RPMI7951 (cell line): ENCODE data around the gene HOXB5. TPM values are rescaled to one million over a fixed set of nuclear protein-coding genes. Genes with fewer than 3 reads are reported as not detected.
A peak's percentile ranks its signal among the peaks of the same experiment; 100 is the strongest.

Source experiments
- DNase-seq: peaks from one replicate; pipeline ENCODE4 v3.0.0-alpha.2; 2012; ENCODE audit warnings: low read depth
- total RNA-seq: library from RNA; depleted of rRNA; stranded (reverse); fragments of >200 nt; shearing (Covaris generic); gene quantifications from 2 replicates; pipeline ENCODE4 v1.2.3, GENCODE V29; 2014

The HOXB5 gene
- total RNA-seq, 1 experiment from 2014 or later, result 0.24 TPM

DNA sequence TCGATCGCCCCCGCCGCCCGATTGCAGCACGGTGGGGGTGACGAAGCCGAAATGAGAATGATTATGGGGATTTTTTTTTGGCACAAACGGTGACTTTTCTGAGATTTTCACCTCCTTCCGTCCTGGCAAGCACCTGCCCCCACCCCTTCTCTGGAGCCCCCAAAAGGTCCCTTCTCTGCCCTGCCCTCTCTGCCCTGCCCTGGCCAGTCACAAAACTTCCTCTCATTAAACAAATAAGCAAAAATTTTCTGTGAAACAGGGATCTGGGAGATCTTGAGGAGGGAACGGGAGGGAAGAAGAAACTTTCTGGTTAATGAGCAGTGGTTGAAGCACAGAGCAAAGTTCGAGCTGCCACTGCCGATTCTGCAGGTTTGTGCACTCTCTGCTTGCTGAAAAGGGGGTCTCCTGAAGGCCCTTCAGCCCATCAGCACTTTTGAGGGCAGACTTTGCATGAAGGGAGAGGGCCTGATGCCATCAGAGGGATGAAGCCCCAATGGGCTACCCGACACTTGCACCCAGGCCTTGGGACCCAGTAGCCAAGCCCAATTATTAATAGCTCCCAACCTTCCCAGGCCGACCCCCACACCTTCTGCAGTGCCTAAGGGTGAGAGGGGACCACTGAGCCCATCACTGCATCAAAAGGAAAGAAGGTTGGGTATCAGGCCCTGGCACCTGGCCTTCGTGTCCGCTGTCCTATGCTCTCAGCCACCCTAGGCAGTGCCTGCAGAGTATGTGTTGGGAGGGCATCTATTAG is 22.6 kb upstream of the HOXB5 start:
- no peak for DNase-seq

DNA sequence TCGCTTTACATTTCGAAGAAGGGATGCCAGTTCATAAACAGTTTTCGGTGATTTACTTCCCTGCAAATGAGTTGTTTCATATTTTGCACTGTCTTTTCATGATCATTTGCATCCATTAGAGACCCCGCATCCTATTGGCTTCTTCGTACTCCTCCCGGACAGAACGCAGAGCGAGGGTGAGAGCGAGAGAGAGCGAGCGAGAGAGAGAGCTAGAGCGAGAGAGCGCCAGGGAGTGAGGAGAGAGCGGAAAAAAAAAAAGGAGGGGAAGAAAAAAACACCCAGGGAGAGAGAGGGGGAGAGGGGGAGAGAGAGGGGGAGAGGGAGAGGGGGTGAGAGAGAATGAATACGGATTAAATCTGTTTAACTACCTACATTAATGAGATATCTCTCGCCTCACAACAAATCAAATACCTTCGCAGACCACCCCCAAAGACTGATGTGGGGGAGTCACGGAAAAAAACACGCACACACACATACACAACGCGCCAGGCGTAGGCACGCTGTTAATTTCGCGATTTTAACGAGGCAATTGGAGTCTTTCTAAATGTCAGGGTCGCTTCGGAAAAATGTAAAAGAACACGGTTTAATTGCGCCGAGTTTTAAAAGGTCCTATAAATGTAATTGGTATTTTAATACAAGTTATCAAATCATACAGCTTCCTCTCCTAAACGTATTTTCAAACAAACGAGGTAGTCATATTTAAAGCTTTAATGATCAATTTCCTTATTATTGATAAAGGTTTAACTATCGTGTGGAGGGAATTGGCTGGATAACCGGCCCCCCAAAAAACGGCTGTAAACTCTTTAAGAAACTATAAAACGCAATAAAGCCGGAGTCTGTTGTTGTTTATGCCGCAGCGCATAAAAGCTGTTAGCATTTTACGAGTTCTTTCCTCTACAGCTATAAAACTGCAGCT is 21.7 kb upstream of the HOXB5 start, which contains the start of gene HOXB8:
HOXB8 (minus strand) TSS at position 246 of the 916 bp plus-strand sequence. CDS start 588 bp downstream, outside the sequence.
- no peak for DNase-seq

DNA sequence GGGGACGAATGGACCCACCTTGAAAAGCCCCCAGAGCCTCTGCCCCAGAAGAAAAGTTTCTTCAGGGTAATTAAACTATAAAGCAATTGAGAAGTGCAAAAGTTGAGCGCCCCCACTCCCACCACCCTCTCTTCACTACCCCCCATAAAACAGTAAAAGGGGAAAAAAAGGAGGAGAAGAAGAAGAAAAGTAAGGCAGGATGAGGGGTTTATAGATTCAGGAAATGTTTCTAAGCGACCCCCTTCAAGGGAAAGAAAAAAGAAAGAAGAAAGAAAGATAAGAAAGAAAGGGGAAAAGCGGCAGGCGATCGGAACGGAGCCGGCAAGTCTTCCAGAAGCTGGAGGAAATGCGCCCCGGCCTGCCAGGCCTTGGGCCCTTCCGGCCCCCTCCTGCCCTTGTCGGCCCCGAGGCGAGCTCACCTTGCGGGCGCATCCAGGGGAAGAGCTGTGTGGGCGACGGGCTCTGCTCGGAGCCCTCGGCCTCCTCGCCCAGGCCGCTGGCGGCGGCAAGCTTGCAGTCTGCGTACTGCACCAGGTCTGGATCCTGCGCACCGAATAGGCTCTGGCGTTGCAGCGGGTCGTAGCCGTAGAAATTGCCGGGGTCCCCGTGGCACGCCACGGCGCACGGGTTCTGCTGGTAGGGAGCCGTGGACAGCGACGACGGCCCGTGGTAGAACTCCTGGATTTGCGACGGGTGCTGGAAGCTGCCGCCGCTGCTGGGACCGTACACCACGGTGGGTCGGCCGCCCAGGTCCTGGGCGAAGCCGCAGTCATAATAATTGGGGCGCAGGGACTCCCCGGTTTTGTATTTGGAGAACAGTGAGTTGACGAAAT is 20.5 kb upstream of the HOXB5 start:
- no peak for DNase-seq

DNA sequence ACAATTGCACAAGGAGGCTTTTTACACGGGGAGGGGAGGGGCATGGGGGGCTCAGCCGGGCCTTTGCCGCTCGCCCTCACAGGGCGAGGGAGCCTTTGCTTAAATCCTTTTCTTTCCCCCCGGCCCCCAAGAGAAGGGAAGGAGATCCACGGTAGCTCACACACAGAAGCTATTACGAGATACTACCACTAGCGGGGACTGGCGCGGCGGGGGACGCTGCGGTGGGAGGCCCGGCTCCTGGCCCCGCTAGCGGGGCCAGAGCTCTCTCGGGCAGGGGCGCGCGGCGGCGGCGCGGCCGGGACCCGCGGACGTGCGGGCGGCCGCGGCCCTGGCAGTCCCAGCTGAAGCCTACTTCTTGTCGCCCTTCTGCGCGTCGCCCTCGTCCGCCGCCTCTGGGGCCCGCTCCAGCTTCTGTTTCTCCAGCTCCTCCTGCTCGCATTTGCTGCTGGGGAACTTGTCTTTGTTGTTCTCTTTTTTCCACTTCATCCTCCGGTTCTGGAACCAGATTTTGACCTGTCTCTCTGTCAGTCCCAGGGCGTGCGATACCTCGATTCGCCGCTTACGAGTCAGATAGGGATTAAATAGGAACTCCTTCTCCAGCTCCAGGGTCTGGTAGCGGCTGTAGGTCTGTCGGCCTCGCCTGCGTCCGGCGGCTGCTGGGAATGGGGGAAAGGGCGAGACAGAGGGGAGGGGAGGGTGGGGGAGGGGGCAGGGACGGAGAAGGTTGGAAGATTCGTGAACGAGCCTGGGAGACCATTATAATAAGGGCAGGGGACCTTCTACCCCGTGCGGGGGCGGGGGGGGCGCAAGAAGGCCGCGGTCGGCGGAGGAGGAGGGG is 19.5 kb upstream of the HOXB5 start:
- peak; percentile 64 for DNase-seq

DNA sequence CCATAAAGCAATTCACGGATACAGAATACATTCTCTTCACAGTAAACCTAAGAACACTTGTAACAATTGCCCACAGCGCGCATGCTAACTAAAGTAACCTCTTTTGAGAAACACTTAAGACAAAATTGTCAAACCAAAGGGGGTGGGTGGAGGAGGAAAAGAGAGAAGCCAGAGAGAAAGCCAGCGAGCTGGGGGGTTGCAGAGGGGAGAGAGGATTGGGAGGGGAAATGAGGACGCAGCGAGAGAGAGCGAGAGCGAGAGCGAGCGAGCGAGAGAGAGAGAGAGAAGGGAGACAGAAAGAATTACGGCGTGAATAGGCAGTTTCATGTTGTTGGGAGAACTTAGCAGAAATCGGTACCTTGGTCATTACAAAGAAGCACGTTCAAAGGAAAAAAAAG is 18.9 kb upstream of the HOXB5 start:
- DNase-seq, result peak; percentile 33

DNA sequence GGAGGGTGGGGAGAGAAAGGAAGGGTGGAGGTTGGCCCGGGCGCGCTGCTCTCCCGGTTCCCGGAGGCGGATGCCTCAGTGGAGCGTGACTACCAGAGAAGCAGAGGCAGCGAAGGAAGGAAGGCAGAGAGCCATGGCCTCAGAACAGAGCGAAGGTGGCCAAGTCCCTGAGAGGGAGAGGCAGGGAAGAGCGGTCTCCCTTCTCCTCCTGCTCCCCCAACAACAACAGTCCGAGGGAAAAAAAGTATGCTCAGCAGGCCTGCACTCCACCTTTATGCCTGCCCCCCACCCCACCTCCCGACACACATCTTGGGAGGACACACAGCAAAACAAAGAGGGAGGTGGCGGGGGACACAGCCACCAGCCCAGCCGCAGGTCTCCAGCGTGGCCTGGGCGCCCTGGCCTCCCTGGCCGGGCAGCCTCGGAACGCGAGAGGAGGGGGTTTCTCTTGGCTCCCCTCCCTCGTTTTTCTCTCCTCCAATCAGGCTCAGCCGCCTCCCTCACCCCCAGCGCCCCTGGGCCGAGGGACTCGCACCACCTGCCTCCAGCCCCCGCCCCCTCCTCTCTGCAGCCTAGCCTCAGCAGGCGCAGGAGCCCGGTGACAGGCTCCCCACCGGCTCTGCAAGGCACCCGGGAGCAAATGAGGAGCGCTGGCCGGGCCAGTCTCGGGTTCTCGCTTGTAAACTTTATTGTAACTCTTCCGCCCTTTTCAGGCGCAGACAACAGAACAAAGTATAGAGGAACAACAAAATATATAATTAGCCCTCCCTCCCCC is 18.3 kb upstream of the HOXB5 start:
- peak; percentile 32 for DNase-seq

DNA sequence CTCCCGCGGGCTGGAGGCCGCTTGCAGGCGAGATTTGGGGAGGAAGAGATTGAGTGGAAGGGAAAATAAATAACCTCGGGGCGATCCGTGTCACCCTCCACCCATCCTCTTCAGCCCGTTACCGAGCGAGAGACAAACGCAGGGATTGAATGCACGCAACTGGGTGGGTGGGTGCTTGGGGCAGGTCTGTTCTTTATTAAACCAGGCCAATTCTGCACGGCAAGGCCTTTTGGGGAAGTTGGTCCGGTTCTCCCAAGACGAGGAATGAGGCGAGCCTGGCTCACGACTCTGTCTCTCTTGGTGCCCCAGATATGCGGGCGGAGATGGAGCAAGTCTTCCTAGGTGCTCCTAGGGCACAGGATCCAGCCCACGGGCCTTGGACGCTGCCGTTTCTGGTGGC is 17.6 kb upstream of the HOXB5 start:
- peak; percentile 52 for DNase-seq

DNA sequence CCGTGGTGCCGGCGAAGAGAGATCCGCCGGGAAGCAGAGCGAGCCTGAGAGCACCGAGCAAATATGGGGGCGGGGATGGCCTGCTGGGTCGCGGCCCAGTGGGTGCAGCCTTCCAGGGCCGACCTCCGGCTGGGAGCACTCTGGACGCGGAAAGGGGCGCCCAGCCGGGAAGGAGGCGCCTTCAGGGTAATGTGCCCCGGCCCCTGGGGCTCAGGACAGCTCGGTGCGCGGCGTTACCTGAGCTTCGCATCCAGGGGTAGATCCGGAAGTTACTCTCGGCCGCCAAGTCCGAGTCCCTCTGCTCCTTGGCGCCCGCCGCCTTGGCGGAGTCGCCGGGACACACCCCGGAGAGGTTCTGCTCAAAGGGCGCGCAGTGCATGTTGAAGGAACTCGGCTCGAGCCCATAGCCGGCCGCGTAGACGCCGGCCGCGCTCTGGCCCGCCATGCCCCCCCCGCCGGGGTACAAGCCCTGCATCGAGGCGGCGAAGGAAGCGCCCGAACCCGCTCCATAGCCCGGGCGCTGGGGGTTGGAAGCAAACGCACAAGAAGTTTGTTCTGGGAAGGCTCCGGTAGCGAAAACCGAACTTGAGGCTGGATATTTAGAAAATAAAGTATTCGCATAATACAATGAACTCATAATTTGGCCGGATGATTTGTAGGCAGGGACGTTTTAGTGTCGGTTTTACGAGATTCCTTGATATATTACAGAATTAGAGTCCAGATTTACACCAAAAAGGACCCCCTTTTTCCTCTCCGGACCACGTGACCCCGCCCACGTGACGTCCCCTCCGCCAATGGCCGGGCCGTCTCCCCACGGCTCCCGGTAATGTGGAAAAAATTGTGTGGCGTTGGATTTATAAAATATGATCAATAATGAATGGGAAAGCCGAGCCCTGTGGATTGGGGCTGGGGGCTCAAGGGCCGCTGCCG is 17.0 kb upstream of the HOXB5 start, which contains the start of gene HOXB7:
HOXB7 (minus strand) TSS at position 736 of the 930 bp plus-strand sequence; CDS start at position 637, 99 bp downstream.
- DNase-seq, result peak; percentile 58

DNA sequence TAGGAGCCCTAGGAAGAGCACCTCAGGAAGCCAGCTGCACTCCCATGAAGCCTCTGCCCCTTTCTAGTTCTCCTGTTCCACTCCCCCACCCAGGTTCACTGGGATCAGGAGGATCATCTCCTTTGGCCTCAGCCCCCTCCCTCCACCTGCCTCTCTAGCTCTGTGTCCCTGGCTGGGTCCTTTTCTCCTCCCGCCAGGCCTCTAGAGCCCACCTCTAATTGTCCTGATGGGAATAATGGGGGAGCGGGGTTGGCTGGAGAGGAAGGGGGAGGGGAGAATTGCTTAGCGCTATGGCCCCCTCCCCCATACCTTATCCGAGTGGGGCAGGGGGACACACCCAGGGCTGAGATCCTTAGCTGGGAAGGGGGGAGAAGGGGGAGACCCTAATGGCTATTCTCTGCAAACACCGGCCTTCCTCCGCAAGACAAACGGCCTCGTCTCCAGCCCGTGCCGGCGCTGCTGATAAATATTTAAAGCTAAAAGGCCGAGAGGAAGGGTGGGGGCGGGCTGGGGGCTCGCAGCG is 16.2 kb upstream of the HOXB5 start:
- no peak for DNase-seq

DNA sequence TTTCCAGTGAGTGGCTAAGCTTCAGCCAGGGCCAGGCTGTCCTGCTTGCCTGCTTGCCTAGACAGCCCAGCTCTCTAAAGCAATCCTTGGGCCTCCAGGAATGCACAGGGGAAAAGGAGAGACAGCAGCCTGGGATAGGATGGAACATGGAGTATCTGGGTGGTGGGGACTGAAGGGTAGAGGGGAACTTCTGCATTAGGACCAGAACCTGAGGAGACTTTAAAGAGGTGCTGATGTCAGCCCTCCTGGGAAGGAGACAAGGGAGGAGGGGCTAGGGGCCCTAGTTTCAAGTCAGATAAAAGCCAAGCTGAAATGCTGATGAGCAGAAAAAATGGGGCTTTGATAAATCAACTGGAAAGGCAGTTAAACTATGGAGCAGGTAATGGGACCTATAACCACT is 15.5 kb upstream of the HOXB5 start:
- DNase-seq, result no peak

DNA sequence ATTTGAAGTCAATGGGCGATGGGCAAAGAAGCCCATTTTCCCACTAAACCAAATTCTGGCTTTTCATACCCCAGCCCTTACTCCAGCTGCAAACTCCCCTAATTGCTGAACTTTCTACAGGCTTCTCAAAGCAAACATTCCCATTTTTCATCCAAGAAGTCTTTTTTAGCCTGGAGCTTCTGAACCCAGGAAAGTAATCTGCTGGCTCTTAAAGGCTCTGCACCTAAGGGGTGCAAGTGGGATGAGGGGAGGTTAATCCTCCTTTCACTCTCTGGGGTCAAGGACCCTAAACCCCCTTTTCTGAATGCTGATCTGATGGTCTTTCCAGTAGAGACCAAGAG is 14.9 kb upstream of the HOXB5 start:
- DNase-seq, result no peak

DNA sequence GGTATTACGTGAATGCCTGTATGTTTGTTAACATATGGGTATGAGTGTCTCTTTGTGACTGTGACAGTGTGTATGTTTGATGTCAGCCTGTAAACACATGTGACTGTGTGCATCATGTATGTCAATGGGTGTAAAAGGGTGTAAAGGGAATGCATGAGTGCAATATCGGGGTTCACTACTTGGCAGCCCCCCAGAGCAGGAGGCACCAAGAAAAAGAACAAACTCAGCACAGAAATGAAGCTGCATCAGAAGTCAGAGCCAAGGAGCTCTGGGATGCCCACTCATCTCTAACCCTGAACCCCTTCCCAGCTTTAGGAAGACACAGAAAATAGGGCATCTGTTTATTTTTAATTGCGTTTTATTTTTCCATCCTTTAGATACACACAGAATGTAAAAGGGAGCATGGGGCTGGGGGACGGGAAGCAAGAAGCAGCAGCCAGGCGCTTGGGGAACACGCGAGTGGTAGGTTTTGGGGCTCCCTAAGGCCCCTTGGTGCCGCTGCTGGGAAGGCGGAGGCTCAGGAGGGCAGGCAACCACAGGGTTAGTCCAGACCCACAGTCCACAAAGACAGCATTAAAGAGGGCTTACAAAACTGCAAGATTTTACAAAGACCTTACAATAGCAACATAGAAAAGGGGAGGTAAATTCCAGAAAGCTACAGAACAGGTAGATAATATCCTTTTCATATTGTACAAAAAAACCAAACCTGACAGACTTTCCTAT is 13.5 kb upstream of the HOXB5 start:
- DNase-seq, result no peak

DNA sequence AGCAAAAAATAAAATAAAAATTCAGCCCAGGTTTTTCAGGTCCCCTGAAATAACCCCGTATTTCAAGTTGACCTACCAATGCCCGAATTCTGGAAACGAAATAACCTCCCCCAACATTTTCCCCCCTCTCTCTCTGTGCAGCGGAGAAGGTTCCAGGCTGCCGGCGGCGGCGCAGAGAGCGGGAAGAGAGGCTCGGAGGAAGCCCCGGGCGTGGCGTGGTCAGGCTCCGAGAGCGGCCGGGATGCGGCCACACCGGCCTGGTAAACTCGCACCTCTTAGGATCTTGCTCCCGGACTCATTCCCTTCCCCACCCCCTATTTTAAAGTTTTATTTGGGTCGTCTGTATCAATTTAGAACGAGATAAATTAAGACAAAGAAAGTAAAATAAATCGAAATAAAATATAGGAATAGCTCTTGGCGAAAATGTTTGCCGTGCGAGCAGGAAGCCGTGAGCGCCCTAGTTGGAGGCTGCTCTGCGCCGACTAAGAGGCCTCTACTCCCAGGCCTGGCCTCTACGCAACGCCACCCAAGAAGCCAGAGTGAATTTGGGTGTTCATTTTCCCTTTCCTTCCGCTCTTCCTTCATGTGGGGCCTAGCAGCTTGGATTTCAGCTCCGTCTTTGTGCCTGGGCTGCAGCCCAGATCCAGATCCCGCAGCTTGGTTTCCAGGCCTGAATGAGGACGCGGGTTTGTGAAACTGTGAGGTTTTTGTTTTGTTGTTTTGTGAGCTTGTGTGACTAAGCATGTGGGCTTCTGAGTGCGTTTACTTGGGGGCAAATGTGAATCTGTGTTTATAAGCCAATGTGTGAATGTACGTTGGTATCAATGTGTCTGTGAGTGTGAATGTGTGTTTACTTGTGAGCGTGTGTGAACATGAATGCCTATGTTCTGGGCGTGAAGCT is 12.7 kb upstream of the HOXB5 start:
- no peak for DNase-seq

DNA sequence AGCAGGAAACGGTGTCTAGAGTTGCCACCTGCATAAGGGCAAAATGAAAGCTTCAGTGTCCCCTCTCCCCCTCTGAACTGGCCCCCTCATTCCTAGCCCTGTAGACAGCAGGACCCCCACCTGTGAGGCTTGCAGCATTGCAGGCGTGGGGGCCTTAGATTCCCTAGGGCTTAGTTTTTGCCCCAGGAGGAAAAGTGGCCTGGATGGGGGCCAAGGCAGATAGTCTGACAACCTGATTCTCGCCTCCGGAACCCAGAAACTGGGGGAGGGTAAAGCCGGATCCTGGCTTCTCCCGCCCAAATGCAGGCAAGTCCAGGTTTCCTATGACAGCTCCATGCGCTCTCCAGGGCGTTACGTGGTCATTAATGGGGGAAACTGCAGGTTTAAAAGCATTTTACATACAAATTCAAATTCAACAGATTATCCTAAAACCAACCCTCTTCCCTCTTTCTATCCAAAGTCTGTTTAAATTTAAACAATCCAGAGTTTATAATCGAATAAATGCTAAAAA is 11.9 kb upstream of the HOXB5 start:
- DNase-seq, result no peak

DNA sequence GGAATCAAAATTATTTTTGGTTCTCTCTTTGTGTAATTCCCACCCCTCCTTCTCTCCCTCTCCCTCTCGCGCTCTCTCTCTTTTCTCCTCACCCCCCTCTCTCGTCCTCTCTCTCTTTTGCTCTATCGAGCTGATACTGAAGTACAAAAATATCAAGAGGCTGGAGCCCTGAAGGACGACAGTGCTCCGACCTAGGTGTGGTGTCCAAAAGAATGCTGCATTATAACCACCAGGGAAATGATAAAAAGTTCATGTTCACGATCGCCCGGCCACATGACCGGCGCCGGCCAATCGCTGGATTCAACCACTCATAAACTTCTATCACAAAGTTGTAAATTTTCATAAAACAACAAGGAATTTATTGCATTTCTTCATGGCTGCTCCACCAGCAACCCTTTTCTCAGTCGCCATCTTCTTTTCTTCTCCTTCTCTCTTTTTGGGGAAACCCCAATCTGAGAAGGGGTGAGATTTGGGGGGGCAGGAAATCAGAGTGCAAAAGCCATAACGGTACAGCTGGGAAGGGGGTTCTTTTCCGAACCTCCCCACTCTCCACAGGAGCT is 11.3 kb upstream of the HOXB5 start, which contains the start of gene HOXB6:
HOXB6 (minus strand) TSS at position 217 of the 560 bp plus-strand sequence. CDS start 6,836 bp downstream, outside the sequence.
- DNase-seq, result peak; percentile 71
